H1 (cell line): ENCODE measurements around the gene SPOCD1. TPM values are rescaled to one million over a fixed set of nuclear protein-coding genes. Genes with fewer than 3 reads are reported as not detected.

Experiments
- FOSL1 ChIP-seq: IDR thresholded peaks from 2 replicates; pipeline ENCODE4 v1.6.1; 2011; ENCODE audit warnings: mild to moderate bottlenecking, low read depth, low read length, moderate library complexity; ENCODE audit not compliant: insufficient read depth
- HDAC2 ChIP-seq, 2 experiments: fragments of 300-600 bp in 1 of 2; sonication (generic) in 1 of 2; IDR thresholded peaks; 2 replicates each; pipeline ENCODE4 v1.6.1; 2011 to 2012; ENCODE audit warnings: low read depth in 2 of 2, low read length in 2 of 2, mild to moderate bottlenecking in 2 of 2, moderate library complexity in 2 of 2, borderline replicate concordance in 1 of 2, inconsistent platforms in 1 of 2
- HDAC6 ChIP-seq: IDR thresholded peaks from one replicate; pipeline ENCODE4 v1.7.1; 2012; ENCODE audit warnings: low read depth, mild to moderate bottlenecking, inconsistent platforms, low read length, moderate library complexity
- NRF1 ChIP-seq: IDR thresholded peaks from 2 replicates; pipeline ENCODE4 v1.6.1; 2011; ENCODE audit warnings: mild to moderate bottlenecking, low read depth, low read length, improper control_type of control experiment
- RBBP5 ChIP-seq: IDR thresholded peaks from 2 replicates; pipeline ENCODE4 v1.7.1; 2012; ENCODE audit warnings: low read depth, mild to moderate bottlenecking, inconsistent platforms, low read length, moderate library complexity, borderline replicate concordance
- polyA plus RNA-seq, 7 experiments: library from polyadenylated mRNA; depleted of rRNA in 3 of 7; stranded (reverse) in 5 of 7; unstranded in 2 of 7; fragments of >200 nt in 5 of 7; fragments of 200-250 nt in 2 of 7; gene quantifications; 1 replicate in 5 of 7; 2 replicates in 1 of 7; 4 replicates in 1 of 7; pipeline versions ENCODE4 v1.2.1 to v1.2.3, GENCODE V29; 2011 to 2013; ENCODE audit warnings: missing spikeins in 2 of 7, mixed read lengths in 2 of 7
- total RNA-seq: library from RNA; stranded (reverse); fragmentation: NEBNext Ultra II Directional; extraction: Animal tissue kit (Norgen Biotek cat#: 25700); gene quantifications from 2 replicates; pipeline ENCODE4 v1.2.1, GENCODE V29; 2021

The SPOCD1 gene
- total and polyA plus RNA-seq, 2 of the 8 experiments (the other 6 are each of a cell fraction or from before 2014, with no cell fraction given), result 1.8 to 2.9 TPM

GRCh38 chr1:31761883-31762282 is 53.9 kb downstream of the SPOCD1 start (continued):
- TF ChIP-seq HDAC2 (IDR thresholded peaks at IDR 0.05; ENCODE audit: borderline replicate concordance in 1 of 2, low read depth in 2 of 2, low read length in 2 of 2) (no peak), NRF1 (no peak), HDAC6 (no peak), RBBP5 (no peak), FOSL1 (no peak)
